CD14-positive monocyte (primary cell): Measurements from ENCODE around the gene SYNE1. TPM values are rescaled to one million over a fixed set of nuclear protein-coding genes. Genes with fewer than 3 reads are reported as not detected.

Experiments
- DNase-seq, 3 donors: peaks; one replicate each; pipeline ENCODE4 v3.0.0-alpha.2; 2011 to 2022
- H2AFZ ChIP-seq: 2 replicates; pipeline ENCODE4 v1.6.0; 2012; ENCODE audit warnings: mild to moderate bottlenecking, low read depth, low read length, inconsistent platforms; ENCODE audit not compliant: insufficient read depth, poor library complexity, severe bottlenecking
- H3K27ac ChIP-seq, 2 donors: 1 replicate in 1 of 2; 2 replicates in 1 of 2; pipeline ENCODE4 v1.5.1; 2012 to 2013; ENCODE audit warnings: low read length in 2 of 2, control low read depth in 1 of 2, inconsistent platforms in 1 of 2, low read depth in 1 of 2, mild to moderate bottlenecking in 1 of 2
- H3K27me3 ChIP-seq, 2 donors: one replicate each; pipeline versions ENCODE4 v1.6.0 to v1.6.1; 2011 to 2013; ENCODE audit warnings: low read length in 2 of 2; ENCODE audit not compliant: control insufficient read depth in 2 of 2, insufficient read depth in 2 of 2
- H3K36me3 ChIP-seq, 2 donors: replicated peaks in 1 of 2; 1 replicate in 1 of 2; 2 replicates in 1 of 2; pipeline versions ENCODE4 v1.5.1 to v1.6.1; 2012 to 2013; ENCODE audit warnings: low read length in 2 of 2, control low read depth in 1 of 2, inconsistent platforms in 1 of 2, mild to moderate bottlenecking in 1 of 2; ENCODE audit not compliant: insufficient read depth in 2 of 2, control insufficient read depth in 1 of 2
- H3K4me1 ChIP-seq, 2 donors: 1 replicate in 1 of 2; 2 replicates in 1 of 2; pipeline versions ENCODE4 v1.5.1 to v1.6.1; 2012 to 2013; ENCODE audit warnings: low read length in 2 of 2, control low read depth in 1 of 2, inconsistent platforms in 1 of 2, mild to moderate bottlenecking in 1 of 2, moderate library complexity in 1 of 2; ENCODE audit not compliant: insufficient read depth in 2 of 2, control insufficient read depth in 1 of 2
- H3K4me2 ChIP-seq: replicated peaks from 2 replicates; pipeline ENCODE3; 2012; ENCODE audit warnings: low read length, moderate library complexity, mild to moderate bottlenecking; ENCODE audit not compliant: poor library complexity, severe bottlenecking; ENCODE audit errors: extremely low read depth
- H3K4me3 ChIP-seq, 3 experiments: fragments of 200-600 bp in 1 of 3; sonication (generic) in 1 of 3; replicated peaks in 1 of 3; 1 replicate in 2 of 3; 2 replicates in 1 of 3; pipeline ENCODE4 v1.5.1; 2011 to 2013; ENCODE audit warnings: low read length in 3 of 3, mild to moderate bottlenecking in 3 of 3, control low read depth in 2 of 3, low read depth in 2 of 3, inconsistent platforms in 1 of 3, moderate library complexity in 1 of 3
- H3K79me2 ChIP-seq: 2 replicates; pipeline ENCODE4 v1.6.0; 2012; ENCODE audit warnings: mild to moderate bottlenecking, control low read depth, inconsistent platforms, low read length, moderate library complexity; ENCODE audit not compliant: insufficient read depth
- H3K9ac ChIP-seq: 2 replicates; pipeline ENCODE4 v1.6.0; 2017; ENCODE audit warnings: low read length, mild to moderate bottlenecking; ENCODE audit not compliant: insufficient read depth, poor library complexity, severe bottlenecking
- H3K9me3 ChIP-seq, 2 donors: replicated peaks in 1 of 2; 1 replicate in 1 of 2; 2 replicates in 1 of 2; pipeline versions ENCODE4 v1.5.1 to v1.6.1; 2012 to 2013; ENCODE audit warnings: low read length in 2 of 2, control low read depth in 1 of 2; ENCODE audit not compliant: control insufficient read depth in 1 of 2, insufficient read depth in 1 of 2
- H4K20me1 ChIP-seq: 2 replicates; pipeline ENCODE4 v1.6.0; 2012; ENCODE audit warnings: mild to moderate bottlenecking, low read length, control low read depth, moderate library complexity; ENCODE audit not compliant: insufficient read depth
- H3K27ac Mint-ChIP-seq, 7 donors: one replicate each; pipeline ENCODE4 v1.8.0; 2020; ENCODE audit warnings: mild to moderate bottlenecking in 7 of 7, mixed read lengths in 7 of 7, moderate library complexity in 6 of 7, inconsistent platforms in 2 of 7
- H3K27me3 Mint-ChIP-seq, 3 donors: one replicate each; pipeline ENCODE4 v1.8.0; 2021 to 2022; ENCODE audit warnings: low read depth in 3 of 3, mild to moderate bottlenecking in 3 of 3, mixed read lengths in 3 of 3, moderate library complexity in 3 of 3, inconsistent platforms in 1 of 3
- H3K36me3 Mint-ChIP-seq, 2 donors: one replicate each; pipeline ENCODE4 v1.8.0; 2020; ENCODE audit warnings: mixed read lengths in 2 of 2, inconsistent platforms in 1 of 2, mild to moderate bottlenecking in 1 of 2
- H3K4me1 Mint-ChIP-seq: one replicate; pipeline ENCODE4 v1.8.0; 2020; ENCODE audit warnings: mild to moderate bottlenecking, mixed read lengths
- H3K4me3 Mint-ChIP-seq, 2 donors: one replicate each; pipeline ENCODE4 v1.8.0; 2020; ENCODE audit warnings: mild to moderate bottlenecking in 2 of 2, mixed read lengths in 2 of 2, moderate library complexity in 1 of 2
- H3K9me3 Mint-ChIP-seq, 7 donors: one replicate each; pipeline ENCODE4 v1.8.0; 2020 to 2022; ENCODE audit warnings: mixed read lengths in 7 of 7, mild to moderate bottlenecking in 6 of 7, moderate library complexity in 6 of 7, inconsistent platforms in 2 of 7
- CTCF ChIP-seq: fragments of 200-600 bp; IDR thresholded peaks from one replicate; pipeline ENCODE4 v1.8.0; 2022; ENCODE audit warnings: antibody characterized with exemption, mild to moderate bottlenecking
- WGBS: methylation state at CpG from one replicate; pipeline ENCODE4 v1.1.5; 2013; ENCODE audit warnings: missing lambda C conversion rate; ENCODE audit not compliant: insufficient coverage; 5-methylcytosine and 5-hydroxymethylcytosine counted together
- intact Hi-C, 2 donors: fragments of 100-400 bp; cut with micrococcal nuclease; formaldehyde crosslinking; loops; one replicate each; pipeline versions ENCODE4 v1.15.0 to v1.15.1; 2023
- polyA plus RNA-seq, 3 donors: library from polyadenylated mRNA; depleted of rRNA in 1 of 3; unstranded in 2 of 3; stranded (reverse) in 1 of 3; fragments of 300-500 nt in 2 of 3; fragments of >200 nt in 1 of 3; fragmentation: Illumina TruSeq in 2 of 3; gene quantifications; 1 replicate in 2 of 3; 2 replicates in 1 of 3; pipeline ENCODE4 v1.2.3, GENCODE V29; 2012 to 2021

The SYNE1 gene
- polyA plus RNA-seq, 3 donors = 3.7 to 24.5 (median 8.1) TPM

- peaks cover 13 to 22% (median 18%) of the 10 kb centered on the region in 7 donors for H3K9me3 Mint-ChIP-seq
- H3K36me3 Mint-ChIP-seq = peaks cover 70 to 80% of the 10 kb centered on the region in 2 donors
- intact Hi-C loops = no loop called here
Measured at GRCh38 chr6:152221806-152222628, 415.1 kb downstream of the SYNE1 start.

GRCh38 chr6:152220786-152221185 lies 416.4 kb downstream of the SYNE1 start:
- Mint-ChIP-seq H3K36me3 (peaks cover 79 to 89% of the 10 kb centered on the region in 2 donors), H3K4me3 (no peak overlapping the region), H3K4me1 (no peaks in the 10 kb centered on the region), H3K27me3 (peaks cover 0 to 2% (median 0%) of the 10 kb centered on the region in 3 donors), H3K9me3 (peaks cover 13 to 22% (median 18%) of the 10 kb centered on the region in 7 donors), H3K27ac (no peak overlapping the region)
- Histone ChIP-seq H3K36me3 (peaks cover 77 to 88% of the 10 kb centered on the region in 2 donors), H3K9ac (no peak overlapping the region), H3K4me1 (no peaks in the 10 kb centered on the region), H4K20me1 (no peaks in the 10 kb centered on the region), H3K4me3 (no peak overlapping the region), H3K4me2 (no peak overlapping the region), H3K27ac (no peak overlapping the region), H3K9me3 (peaks cover 13 to 27% of the 10 kb centered on the region in 2 donors), H2AFZ (no peak overlapping the region), H3K79me2 (no peaks in the 10 kb centered on the region), H3K27me3 (no peaks in the 10 kb centered on the region)
- intact Hi-C loops = no loop called here
- no peak for TF ChIP-seq CTCF
- no peak for DNase-seq
- WGBS = 100% methylated on average over 3 of the region's 4 CpGs

More at GRCh38 chr6:152221806-152222628, 415.1 kb downstream of the SYNE1 start:
- Mint-ChIP-seq H3K4me3 (no peak overlapping the region), H3K27ac (no peak overlapping the region), H3K27me3 (peaks cover 0 to 2% (median 0%) of the 10 kb centered on the region in 3 donors), H3K4me1 (no peaks in the 10 kb centered on the region)
- Histone ChIP-seq H3K9me3 (peaks cover 13 to 27% of the 10 kb centered on the region in 2 donors), H3K4me1 (no peaks in the 10 kb centered on the region), H2AFZ (no peak overlapping the region), H4K20me1 (no peaks in the 10 kb centered on the region), H3K4me2 (no peak overlapping the region), H3K79me2 (no peaks in the 10 kb centered on the region), H3K36me3 (peaks cover 70 to 80% of the 10 kb centered on the region in 2 donors), H3K9ac (no peak overlapping the region), H3K27me3 (no peaks in the 10 kb centered on the region), H3K4me3 (no peak overlapping the region), H3K27ac (no peak overlapping the region)
- no peak for DNase-seq
- 100% methylated on average over 1 of the region's 4 CpGs for WGBS
- no peak for TF ChIP-seq CTCF
